ENCODE data around the gene ULK4.
"Not testable (repeated sequence)": the region's sequence is repeated elsewhere in the genome, so short reads cannot be mapped to it uniquely, and the experiment has no call there.

The ULK4 gene

DNA sequence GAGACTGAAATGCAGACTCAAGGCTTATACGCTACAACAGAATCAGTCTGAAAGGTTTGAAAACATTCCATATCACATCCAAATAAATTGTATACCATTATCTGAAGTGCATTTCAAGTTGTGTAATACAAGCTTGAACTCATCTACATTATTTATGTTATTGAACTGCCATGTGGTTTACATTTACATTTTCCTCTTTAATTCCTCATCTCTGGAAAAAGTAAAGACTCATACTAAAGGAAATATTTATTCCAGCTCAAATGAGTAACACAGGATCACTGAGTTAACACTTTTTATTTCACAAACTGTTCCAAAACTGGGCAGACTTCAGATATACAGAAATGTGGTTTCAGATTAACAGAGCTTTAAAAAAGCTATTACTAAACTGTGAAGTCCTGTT lies 282.5 kb downstream of the ULK4 start:
- H3K79me2 ChIP-seq (ENCODE audit: insufficient read depth, low read length), result no peaks in the 10 kb centered on the region

GRCh38 chr3:41675102-41675501 lies 286.8 kb downstream of the ULK4 start:
- H3K79me2 ChIP-seq (ENCODE audit: insufficient read depth, low read length); H2AFZ ChIP-seq (ENCODE audit: low read depth, low read length, severe bottlenecking); H3K4me3 ChIP-seq (ENCODE audit: insufficient read depth, low read length, poor library complexity, severe bottlenecking); H3K9me2 ChIP-seq (replicated peaks; ENCODE audit: insufficient read depth, low read length); H3K36me3 ChIP-seq (ENCODE audit: low read length); H3K9ac ChIP-seq (ENCODE audit: low read length); H3K4me2 ChIP-seq (ENCODE audit: low read depth, low read length, poor library complexity, severe bottlenecking); H3F3A ChIP-seq (ENCODE audit: insufficient read depth); H3K27me3 ChIP-seq (ENCODE audit: low read length); H4K20me1 ChIP-seq (ENCODE audit: low read depth, low read length); H3K9me3 ChIP-seq (ENCODE audit: insufficient read depth, low read length); H3K27ac ChIP-seq (ENCODE audit: low read depth, low read length): not testable (repeated sequence)

More for the DNA sequence above, 282.5 kb downstream of the ULK4 start:
- H3K27me3 ChIP-seq (ENCODE audit: low read length), result no peaks in the 10 kb centered on the region
- no peak for TF ChIP-seq EZH2phosphoT487 (conservative IDR thresholded peaks at IDR 0.05; ENCODE audit: low read length)
- TF ChIP-seq, protein P1, sequence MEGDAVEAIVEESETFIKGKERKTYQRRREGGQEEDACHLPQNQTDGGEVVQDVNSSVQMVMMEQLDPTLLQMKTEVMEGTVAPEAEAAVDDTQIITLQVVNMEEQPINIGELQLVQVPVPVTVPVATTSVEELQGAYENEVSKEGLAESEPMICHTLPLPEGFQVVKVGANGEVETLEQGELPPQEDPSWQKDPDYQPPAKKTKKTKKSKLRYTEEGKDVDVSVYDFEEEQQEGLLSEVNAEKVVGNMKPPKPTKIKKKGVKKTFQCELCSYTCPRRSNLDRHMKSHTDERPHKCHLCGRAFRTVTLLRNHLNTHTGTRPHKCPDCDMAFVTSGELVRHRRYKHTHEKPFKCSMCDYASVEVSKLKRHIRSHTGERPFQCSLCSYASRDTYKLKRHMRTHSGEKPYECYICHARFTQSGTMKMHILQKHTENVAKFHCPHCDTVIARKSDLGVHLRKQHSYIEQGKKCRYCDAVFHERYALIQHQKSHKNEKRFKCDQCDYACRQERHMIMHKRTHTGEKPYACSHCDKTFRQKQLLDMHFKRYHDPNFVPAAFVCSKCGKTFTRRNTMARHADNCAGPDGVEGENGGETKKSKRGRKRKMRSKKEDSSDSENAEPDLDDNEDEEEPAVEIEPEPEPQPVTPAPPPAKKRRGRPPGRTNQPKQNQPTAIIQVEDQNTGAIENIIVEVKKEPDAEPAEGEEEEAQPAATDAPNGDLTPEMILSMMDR (IDR thresholded peaks at IDR 0.05; ENCODE audit: insufficient read depth, low read length, poor library complexity, severe bottlenecking), result no peak
- H3K4me3 ChIP-seq (ENCODE audit: insufficient read depth, low read length, poor library complexity, severe bottlenecking), result no peak overlapping the region
- H3K9me2 ChIP-seq (replicated peaks; ENCODE audit: insufficient read depth, low read length), result no peaks in the 10 kb centered on the region
- no peaks in the 10 kb centered on the region for H3F3A ChIP-seq (ENCODE audit: insufficient read depth)
- no peak overlapping the region for H3K27ac ChIP-seq (ENCODE audit: low read depth, low read length)
- H2AFZ ChIP-seq (ENCODE audit: low read depth, low read length, severe bottlenecking), result no peak overlapping the region
- H3K36me3 ChIP-seq (ENCODE audit: low read length), result no peaks in the 10 kb centered on the region
- no peak overlapping the region for H3K4me2 ChIP-seq (ENCODE audit: low read depth, low read length, poor library complexity, severe bottlenecking)
- no peaks in the 10 kb centered on the region for H3K9me3 ChIP-seq (ENCODE audit: insufficient read depth, low read length)
- no peaks in the 10 kb centered on the region for H4K20me1 ChIP-seq (ENCODE audit: low read depth, low read length)
- H3K9ac ChIP-seq (ENCODE audit: low read length), result no peak overlapping the region

GRCh38 chr3:41674449-41674848 lies 287.5 kb downstream of the ULK4 start:
- no peaks in the 10 kb centered on the region for H3F3A ChIP-seq (ENCODE audit: insufficient read depth)
- no peaks in the 10 kb centered on the region; the same call in 1 of the 2 replicates for H3K36me3 ChIP-seq (ENCODE audit: low read length)
- no peaks in the 10 kb centered on the region for H4K20me1 ChIP-seq (ENCODE audit: low read depth, low read length)
- no peaks in the 10 kb centered on the region for H3K9me3 ChIP-seq (ENCODE audit: insufficient read depth, low read length)
- no peak overlapping the region for H2AFZ ChIP-seq (ENCODE audit: low read depth, low read length, severe bottlenecking)
- H3K4me3 ChIP-seq (ENCODE audit: insufficient read depth, low read length, poor library complexity, severe bottlenecking), result no peak overlapping the region
- no peaks in the 10 kb centered on the region for H3K79me2 ChIP-seq (ENCODE audit: insufficient read depth, low read length)
- H3K4me2 ChIP-seq (ENCODE audit: low read depth, low read length, poor library complexity, severe bottlenecking), result no peak overlapping the region
- H3K9ac ChIP-seq (ENCODE audit: low read length), result no peak overlapping the region
- H3K27me3 ChIP-seq (ENCODE audit: low read length), result no peaks in the 10 kb centered on the region
- no peak overlapping the region for H3K27ac ChIP-seq (ENCODE audit: low read depth, low read length)
- TF ChIP-seq, protein P1 (IDR thresholded peaks at IDR 0.05; ENCODE audit: insufficient read depth, low read length, poor library complexity, severe bottlenecking), result no peak
- H3K9me2 ChIP-seq (replicated peaks; ENCODE audit: insufficient read depth, low read length), result no peaks in the 10 kb centered on the region

GRCh38 chr3:41673650-41674049 lies 288.3 kb downstream of the ULK4 start:
- Histone ChIP-seq H3K27me3 (ENCODE audit: low read length) (no peaks in the 10 kb centered on the region), H3K9ac (ENCODE audit: low read length) (no peak overlapping the region)

More at GRCh38 chr3:41673650-41674049, 288.3 kb downstream of the ULK4 start:
- H3K4me2 ChIP-seq (ENCODE audit: low read depth, low read length, poor library complexity, severe bottlenecking), result no peak overlapping the region
- H3K4me3 ChIP-seq (ENCODE audit: insufficient read depth, low read length, poor library complexity, severe bottlenecking), result no peak overlapping the region
- no peaks in the 10 kb centered on the region for H4K20me1 ChIP-seq (ENCODE audit: low read depth, low read length)
- TF ChIP-seq, protein P1 (IDR thresholded peaks at IDR 0.05; ENCODE audit: insufficient read depth, low read length, poor library complexity, severe bottlenecking), result no peak
- TF ChIP-seq EZH2phosphoT487 (conservative IDR thresholded peaks at IDR 0.05; ENCODE audit: low read length), result no peak
- no peaks in the 10 kb centered on the region; the same call in 1 of the 2 replicates for H3K36me3 ChIP-seq (ENCODE audit: low read length)
- H3K9me3 ChIP-seq (ENCODE audit: insufficient read depth, low read length), result no peaks in the 10 kb centered on the region
- H2AFZ ChIP-seq (ENCODE audit: low read depth, low read length, severe bottlenecking), result no peak overlapping the region
- H3K27ac ChIP-seq (ENCODE audit: low read depth, low read length), result no peak overlapping the region
- no peaks in the 10 kb centered on the region for H3K9me2 ChIP-seq (replicated peaks; ENCODE audit: insufficient read depth, low read length)
- H3K79me2 ChIP-seq (ENCODE audit: insufficient read depth, low read length), result no peaks in the 10 kb centered on the region
- no peaks in the 10 kb centered on the region for H3F3A ChIP-seq (ENCODE audit: insufficient read depth)

Data from SU-DHL-6 (cell line).